GM18909 (cell line): ENCODE results near the gene C6orf15.
A peak's percentile ranks its signal among the peaks of the same experiment; 100 is the strongest.

ENCODE experiments used
- ATAC-seq: cut with Tn5 transposase; IDR thresholded peaks from one replicate; pipeline ENCODE4 v1.9.1; 2021; ENCODE audit warnings: mild to moderate bottlenecking; ENCODE audit not compliant: unreplicated experiment, poor library complexity

Gene C6orf15

DNA sequence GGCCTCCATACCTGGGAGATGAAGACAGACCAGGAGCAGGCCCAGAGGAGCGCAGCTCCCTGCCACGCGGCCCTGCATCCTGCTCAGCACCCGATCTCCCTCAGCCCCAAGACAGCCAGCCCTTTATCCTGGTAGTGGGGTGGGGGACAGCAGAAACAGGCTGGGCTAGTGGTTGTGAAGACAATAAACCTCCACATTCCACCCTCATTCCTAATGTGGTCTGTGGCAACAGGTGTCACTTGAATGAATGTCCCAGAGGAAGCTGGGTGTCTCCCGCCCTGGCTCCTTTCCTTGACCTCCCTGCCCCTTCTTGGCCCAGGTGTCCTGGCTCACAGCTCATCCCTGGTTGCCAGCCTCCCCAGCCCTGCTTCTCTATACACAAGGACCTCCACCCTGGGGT is at the start of gene C6orf15:
TSS of gene C6orf15 (minus strand) at position 98 of the 400 bp plus-strand sequence. CDS start at position 78, 20 bp downstream.
- no peak for ATAC-seq

DNA sequence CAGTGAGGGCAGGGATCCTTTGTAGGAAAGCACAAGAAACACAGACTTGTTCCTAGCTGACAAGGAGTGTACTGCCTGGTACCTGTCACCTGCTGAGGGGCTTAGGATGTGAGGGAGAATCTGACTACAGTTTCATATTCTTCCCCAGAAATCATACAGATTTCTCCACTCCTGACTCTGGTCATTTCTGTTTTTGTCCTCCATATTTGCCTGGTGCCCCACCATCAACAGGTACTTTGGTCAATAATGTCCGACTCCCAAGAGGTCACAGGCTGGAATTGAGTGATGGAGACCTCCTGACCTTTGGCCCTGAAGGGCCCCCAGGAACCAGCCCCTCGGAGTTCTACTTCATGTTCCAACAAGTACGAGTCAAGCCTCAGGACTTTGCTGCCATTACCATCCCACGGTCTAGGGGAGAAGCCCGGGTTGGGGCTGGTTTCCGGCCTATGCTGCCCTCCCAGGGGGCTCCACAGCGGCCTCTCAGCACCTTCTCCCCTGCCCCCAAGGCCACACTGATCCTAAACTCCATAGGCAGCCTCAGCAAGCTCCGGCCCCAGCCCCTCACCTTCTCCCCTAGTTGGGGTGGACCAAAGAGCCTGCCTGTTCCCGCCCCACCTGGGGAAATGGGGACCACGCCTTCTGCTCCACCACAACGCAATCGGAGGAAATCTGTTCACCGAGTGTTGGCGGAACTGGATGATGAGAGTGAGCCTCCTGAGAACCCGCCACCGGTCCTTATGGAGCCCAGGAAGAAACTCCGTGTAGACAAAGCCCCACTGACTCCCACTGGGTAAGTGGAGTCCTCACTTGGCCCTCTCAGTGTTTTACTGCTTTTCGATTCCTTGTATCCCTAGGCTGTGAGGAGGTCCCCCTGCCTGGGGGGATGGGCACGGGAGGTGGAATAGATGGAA is 49.1 kb upstream of the C6orf15 start:
- ATAC-seq = no peak

DNA sequence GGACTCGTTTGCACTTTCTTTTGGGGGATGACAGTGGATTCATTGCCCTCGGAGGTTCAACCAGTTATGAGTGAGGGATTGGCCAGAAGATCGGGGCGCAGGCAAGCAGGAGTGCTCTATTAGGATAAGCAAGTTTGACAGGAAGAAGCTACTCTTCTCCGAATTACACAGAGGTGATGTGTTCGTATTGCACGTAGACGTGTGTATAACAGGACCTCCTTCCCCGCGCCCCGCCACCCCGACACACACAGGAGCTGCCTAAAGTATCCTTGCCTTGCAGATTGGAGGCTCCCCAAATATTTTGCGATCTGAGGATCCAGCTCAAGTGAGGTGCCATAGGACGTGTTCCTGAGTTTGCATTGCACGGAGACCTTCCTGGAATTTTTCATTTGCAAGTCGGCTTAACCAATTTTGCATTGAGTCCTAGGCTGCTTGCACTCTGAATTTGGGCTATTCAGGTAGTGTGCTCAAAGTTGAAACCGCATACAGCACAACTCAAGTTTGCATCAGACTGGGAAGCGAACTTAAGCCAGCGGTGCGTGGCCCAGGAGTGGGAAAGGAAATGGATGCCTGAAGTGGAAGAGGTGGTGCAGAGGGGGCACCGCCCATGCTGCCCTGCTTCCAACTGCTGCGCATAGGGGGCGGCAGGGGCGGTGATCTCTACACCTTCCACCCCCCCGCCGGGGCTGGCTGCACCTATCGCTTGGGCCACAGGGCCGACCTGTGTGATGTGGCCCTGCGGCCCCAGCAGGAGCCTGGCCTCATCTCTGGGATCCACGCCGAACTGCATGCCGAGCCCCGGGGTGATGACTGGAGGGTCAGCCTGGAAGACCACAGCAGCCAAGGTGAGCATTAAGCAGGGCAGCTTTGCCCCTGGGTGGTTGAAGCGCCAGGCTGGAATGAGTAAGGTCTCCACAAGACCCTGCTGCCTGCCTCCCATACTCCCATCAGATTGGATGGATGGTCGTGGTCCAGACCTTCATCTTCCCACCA is 46.8 kb upstream of the C6orf15 start:
- peak; percentile 14 for ATAC-seq

DNA sequence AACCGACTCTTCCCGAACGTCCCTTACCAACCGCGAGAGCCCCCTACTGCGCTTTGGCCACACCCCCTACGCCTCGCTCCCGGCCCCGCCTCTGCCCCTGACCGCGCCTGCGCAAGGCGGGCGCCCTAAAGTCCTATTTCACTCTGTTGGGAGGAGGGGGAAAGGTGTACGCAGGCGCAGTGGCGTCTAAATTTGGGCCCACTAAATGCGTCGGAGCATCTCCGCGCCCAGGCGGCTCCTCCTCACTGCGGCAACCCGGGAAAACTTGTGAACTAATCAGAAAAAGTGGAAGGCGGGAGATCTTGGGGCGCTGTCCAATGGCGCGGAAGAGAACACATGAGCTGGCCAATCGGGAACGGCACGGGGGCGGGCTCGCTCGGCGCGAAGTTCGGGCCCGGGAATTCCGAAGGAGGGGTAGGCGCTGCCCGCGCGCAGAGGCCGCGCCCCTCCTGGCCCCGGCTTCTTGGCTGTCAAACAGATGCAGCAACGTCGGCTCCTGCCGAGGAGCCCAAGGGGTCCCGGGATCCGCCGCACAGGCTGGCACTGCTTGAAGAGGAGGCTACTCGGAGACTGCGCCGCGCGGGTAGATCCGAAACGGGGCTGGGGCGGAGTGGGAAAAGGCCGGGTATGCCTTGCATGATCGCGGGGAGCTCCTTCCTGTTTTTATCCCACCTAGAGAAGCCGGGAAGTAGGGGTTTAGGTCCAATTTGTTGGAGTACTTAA is 45.9 kb upstream of the C6orf15 start, which contains the start of gene TCF19:
TSS of gene TCF19 (plus strand) at position 450 of the 723 bp plus-strand sequence. CDS start 881 bp downstream, outside the sequence.
- ATAC-seq = peak; percentile 84

- ATAC-seq = no peak
Observed at GRCh38 chr6:31157513-31158139, 45.3 kb upstream of the C6orf15 start, which contains the start of gene CCHCR1. Gene CCHCR1 (minus strand): TSS chr6:31157802. CDS start chr6:31157600, 202 bp downstream.

GRCh38 chr6:31156641-31157040 is 44.3 kb upstream of the C6orf15 start:
- ATAC-seq = no peak

GRCh38 chr6:31154436-31154835 is 42.1 kb upstream of the C6orf15 start:
- ATAC-seq = no peak

DNA sequence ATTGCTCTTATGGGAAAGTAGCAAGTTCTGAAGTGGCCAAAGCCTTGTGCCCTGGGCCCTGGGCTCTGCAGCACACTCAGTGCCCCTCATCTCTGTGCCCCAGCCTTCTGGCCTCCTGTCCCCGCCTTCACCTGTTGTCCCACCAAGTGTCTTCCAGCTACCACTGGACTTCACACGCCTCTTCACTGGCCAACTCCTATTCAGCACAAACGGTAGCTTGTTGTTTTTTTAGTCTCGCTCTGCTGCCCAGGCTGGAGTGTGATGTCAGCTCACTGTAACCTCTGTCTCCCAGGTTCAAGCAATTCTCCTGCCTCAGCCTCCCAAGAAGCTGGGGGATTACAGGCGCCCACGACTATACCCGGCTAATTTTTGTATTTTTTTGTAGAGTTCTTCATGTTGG is 40.4 kb upstream of the C6orf15 start:
- ATAC-seq = no peak

- ATAC-seq = no peak
Observed at GRCh38 chr6:31149827-31150447, 37.6 kb upstream of the C6orf15 start.

DNA sequence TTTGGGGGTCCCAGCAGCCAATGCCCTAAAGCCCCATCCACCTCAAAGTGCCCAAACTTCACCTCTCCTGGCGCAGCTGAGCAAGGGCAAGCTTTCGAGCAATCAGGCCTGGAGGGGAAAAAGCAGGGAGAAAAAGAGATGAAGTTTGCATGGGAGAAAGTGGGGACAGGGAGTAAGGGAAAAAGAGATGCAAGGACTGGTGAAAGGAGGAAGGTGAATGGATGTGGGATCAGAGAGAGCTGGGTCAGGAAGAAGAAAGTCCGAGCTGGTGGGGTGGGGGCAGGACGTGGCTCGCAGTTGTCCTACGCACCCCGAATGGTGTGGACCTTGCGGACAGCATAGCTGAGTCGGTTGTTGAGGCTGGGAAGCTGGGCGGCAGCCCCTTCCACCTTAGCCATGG is 33.0 kb upstream of the C6orf15 start:
- no peak for ATAC-seq

GRCh38 chr6:31144970-31145340 is 32.6 kb upstream of the C6orf15 start:
- ATAC-seq = no peak

DNA sequence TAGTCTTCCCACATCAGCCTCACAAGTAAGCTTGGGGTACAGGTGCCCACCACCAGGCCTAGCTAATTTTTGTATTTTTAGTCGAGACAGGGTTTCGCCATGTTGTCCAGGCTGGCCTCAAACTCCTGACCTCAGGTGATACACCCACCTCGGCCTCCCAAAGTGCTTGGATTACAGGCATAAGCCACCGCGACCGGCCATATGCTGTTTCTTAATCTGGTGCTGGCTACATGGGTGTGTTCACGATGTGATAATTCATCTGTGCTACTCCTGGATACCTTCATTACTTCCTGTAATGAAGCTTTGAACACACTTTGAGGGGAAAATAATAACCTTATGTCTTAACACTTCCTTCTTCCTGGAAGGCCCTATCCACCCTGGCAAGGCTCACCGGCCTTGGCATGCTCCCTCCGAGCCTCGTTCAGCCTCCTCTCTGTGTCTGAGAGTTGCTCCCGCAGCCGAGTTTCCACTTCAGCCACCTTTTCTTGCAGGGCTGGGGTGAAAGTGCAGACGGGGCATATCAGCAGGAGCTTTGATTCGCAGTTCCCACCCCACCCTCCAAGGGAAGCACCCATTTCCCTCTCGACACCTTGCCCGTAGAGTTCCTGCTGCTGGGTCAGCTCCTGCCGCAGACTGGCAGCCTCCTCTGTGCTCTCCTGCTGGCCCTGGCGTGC is 32.1 kb upstream of the C6orf15 start:
- ATAC-seq = no peak

- ATAC-seq = no peak
Observed at GRCh38 chr6:31143148-31143547, 30.8 kb upstream of the C6orf15 start.

GRCh38 chr6:31142361-31142761 is 30.0 kb upstream of the C6orf15 start:
- no peak for ATAC-seq

DNA sequence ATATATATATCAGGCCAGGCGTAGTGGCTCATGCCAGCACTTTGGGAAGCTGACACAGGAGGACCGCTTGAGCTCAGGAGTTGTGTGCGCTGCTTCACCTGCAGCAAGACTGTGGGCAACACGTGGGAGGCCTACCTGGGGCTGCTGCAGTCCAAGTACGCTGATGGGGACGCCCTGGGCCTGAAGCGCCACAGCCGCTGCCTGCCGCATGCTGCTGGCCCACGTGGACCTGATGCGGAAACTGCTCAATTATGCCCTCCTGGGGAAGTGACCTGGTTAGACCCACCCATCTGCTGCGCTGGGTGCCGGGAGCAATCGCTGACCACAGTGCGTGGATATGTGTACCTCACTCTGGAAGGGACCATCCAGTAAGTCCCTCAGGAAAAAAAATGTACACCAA is 28.3 kb upstream of the C6orf15 start:
- ATAC-seq = no peak

GRCh38 chr6:31139599-31139998 is 27.2 kb upstream of the C6orf15 start:
- no peak for ATAC-seq

DNA sequence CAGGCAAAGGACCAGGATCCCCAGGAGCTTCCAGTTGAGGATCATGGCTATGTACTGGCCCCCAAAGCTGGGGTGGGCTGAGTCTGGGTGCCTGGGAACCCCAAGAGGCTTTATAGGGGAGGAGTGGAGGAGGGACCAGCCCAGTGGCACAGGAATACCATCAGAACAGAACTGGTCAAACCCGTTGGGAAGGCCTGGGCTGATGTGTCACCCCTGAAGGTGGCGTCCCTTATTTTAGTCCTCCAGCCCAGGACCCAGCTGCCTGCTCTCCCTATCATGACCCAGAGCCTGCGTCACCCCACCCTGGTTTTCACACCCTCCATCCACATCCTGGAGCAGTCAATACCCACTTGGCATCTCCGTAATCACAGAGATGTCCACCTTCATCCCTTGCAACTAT is 26.6 kb upstream of the C6orf15 start, which contains the start of gene PSORS1C2:
TSS of gene PSORS1C2 (minus strand) at position 85 of the 400 bp plus-strand sequence. CDS start at position 45, 40 bp downstream.
- no peak for ATAC-seq

GRCh38 chr6:31135710-31136109 is 23.3 kb upstream of the C6orf15 start:
- ATAC-seq = no peak
